ENCODE measurements around the gene ODAD2.
A peak's percentile ranks its signal among the peaks of the same experiment; 100 is the strongest.

The ODAD2 gene

GRCh38 chr10:27833792-27834191 is 165.1 kb downstream of the ODAD2 start:
- DNase-seq = no peak

GRCh38 chr10:27832826-27833225 is 166.1 kb downstream of the ODAD2 start:
- DNase-seq = no peak

GRCh38 chr10:27826369-27826768 is 172.5 kb downstream of the ODAD2 start:
- no peak for DNase-seq

GRCh38 chr10:27822301-27822700 is 176.6 kb downstream of the ODAD2 start:
- no peak for DNase-seq

- DNase-seq = no peak
These were observed 178.2 kb downstream of the ODAD2 start for GRCh38 chr10:27820637-27821036.

GRCh38 chr10:27819781-27820531 is 178.9 kb downstream of the ODAD2 start:
- DNase-seq = no peak

GRCh38 chr10:27816320-27816719 is 182.6 kb downstream of the ODAD2 start:
- DNase-seq = no peak

- DNase-seq = no peak
These were observed 183.0 kb downstream of the ODAD2 start for GRCh38 chr10:27815846-27816245.

GRCh38 chr10:27815261-27815660 is 183.6 kb downstream of the ODAD2 start:
- no peak for DNase-seq

- no peak for DNase-seq
These were observed 193.7 kb downstream of the ODAD2 start for GRCh38 chr10:27805180-27805579.

GRCh38 chr10:27804136-27804535 is 194.7 kb downstream of the ODAD2 start:
- DNase-seq = no peak

GRCh38 chr10:27801171-27801785 is 197.6 kb downstream of the ODAD2 start:
- DNase-seq = no peak

GRCh38 chr10:27799046-27799445 is 199.8 kb downstream of the ODAD2 start:
- no peak for DNase-seq

- no peak for DNase-seq
These were observed 204.7 kb downstream of the ODAD2 start for GRCh38 chr10:27794157-27794556.

- no peak for DNase-seq
These were observed 206.7 kb downstream of the ODAD2 start for GRCh38 chr10:27792216-27792615.

- DNase-seq = no peak
These were observed 214.6 kb downstream of the ODAD2 start for GRCh38 chr10:27784272-27784671.

- DNase-seq = peak; percentile 26
These were observed 215.2 kb downstream of the ODAD2 start for GRCh38 chr10:27783660-27784059.

GRCh38 chr10:27779462-27780015 is 219.3 kb downstream of the ODAD2 start:
- DNase-seq = no peak

GRCh38 chr10:27774831-27775230 is 224.0 kb downstream of the ODAD2 start:
- DNase-seq = no peak

- DNase-seq = no peak
These were observed 227.6 kb downstream of the ODAD2 start for GRCh38 chr10:27771231-27771630.

- DNase-seq = no peak
These were observed 228.7 kb downstream of the ODAD2 start for GRCh38 chr10:27770181-27770580.
